Measurements from ENCODE around the gene E2F4.
A peak's percentile ranks its signal among the peaks of the same experiment; 100 is the strongest.

The E2F4 gene

GRCh38 chr16:67170168-67170948, 21.6 kb upstream of the E2F4 start, which contains the start of gene NOL3:
Gene NOL3, plus strand, starts transcription at chr16:67170538.
- H3K4me3 ChIP-seq (ENCODE audit: low read length) = peak within 1 kb of the TSS; percentile 52
- TF ChIP-seq, protein P1, sequence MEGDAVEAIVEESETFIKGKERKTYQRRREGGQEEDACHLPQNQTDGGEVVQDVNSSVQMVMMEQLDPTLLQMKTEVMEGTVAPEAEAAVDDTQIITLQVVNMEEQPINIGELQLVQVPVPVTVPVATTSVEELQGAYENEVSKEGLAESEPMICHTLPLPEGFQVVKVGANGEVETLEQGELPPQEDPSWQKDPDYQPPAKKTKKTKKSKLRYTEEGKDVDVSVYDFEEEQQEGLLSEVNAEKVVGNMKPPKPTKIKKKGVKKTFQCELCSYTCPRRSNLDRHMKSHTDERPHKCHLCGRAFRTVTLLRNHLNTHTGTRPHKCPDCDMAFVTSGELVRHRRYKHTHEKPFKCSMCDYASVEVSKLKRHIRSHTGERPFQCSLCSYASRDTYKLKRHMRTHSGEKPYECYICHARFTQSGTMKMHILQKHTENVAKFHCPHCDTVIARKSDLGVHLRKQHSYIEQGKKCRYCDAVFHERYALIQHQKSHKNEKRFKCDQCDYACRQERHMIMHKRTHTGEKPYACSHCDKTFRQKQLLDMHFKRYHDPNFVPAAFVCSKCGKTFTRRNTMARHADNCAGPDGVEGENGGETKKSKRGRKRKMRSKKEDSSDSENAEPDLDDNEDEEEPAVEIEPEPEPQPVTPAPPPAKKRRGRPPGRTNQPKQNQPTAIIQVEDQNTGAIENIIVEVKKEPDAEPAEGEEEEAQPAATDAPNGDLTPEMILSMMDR (conservative IDR thresholded peaks at IDR 0.05; ENCODE audit: low read depth, low read length) = no peak
- DNase-seq (ENCODE audit: low read depth) = no peak

DNA sequence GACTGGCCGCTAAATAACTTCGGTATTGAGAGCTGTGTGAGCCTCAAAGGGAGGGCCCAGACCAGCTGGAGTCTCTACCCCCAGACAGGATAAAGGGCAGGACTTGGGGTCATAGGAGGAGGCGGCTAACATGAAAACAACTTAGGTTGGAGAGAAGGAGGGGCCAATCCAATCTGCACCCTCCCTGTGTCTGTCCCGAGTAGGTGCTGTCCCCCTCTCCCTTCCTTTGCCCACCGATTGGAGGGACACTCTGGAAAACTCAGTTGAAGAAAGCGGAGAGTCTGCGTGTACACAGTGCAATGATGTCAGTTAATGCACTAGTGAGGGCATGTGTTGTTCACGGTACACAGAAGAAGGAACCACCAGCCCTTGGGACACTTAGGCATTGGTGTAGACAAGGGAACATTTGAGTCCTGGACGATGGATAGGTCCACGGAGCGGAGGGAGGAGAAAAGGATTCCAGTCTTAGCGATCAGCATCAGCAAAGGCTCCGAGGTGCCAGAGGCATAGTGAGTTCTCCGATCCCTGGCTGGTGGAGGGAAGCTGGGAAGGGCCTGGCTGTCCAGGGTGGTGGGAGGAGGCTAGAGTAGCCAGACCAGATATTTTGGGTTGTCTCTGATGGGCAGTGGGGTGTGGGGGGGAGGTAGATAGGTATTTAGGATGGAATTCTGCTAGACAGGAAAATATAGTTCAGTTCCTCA, 20.9 kb upstream of the E2F4 start:
- DNase-seq (ENCODE audit: low read depth) = no peak
- TF ChIP-seq, protein P1 (conservative IDR thresholded peaks at IDR 0.05; ENCODE audit: low read depth, low read length) = no peak
- peak overlapping the region; percentile 52 for H3K4me3 ChIP-seq (ENCODE audit: low read length)

- H3K4me3 ChIP-seq (ENCODE audit: low read length) = peak overlapping the region; percentile 57
- TF ChIP-seq, protein P1 (conservative IDR thresholded peaks at IDR 0.05; ENCODE audit: low read depth, low read length) = no peak
- DNase-seq (ENCODE audit: low read depth) = no peak
Observed at GRCh38 chr16:67173323-67173722, 18.6 kb upstream of the E2F4 start.

DNA sequence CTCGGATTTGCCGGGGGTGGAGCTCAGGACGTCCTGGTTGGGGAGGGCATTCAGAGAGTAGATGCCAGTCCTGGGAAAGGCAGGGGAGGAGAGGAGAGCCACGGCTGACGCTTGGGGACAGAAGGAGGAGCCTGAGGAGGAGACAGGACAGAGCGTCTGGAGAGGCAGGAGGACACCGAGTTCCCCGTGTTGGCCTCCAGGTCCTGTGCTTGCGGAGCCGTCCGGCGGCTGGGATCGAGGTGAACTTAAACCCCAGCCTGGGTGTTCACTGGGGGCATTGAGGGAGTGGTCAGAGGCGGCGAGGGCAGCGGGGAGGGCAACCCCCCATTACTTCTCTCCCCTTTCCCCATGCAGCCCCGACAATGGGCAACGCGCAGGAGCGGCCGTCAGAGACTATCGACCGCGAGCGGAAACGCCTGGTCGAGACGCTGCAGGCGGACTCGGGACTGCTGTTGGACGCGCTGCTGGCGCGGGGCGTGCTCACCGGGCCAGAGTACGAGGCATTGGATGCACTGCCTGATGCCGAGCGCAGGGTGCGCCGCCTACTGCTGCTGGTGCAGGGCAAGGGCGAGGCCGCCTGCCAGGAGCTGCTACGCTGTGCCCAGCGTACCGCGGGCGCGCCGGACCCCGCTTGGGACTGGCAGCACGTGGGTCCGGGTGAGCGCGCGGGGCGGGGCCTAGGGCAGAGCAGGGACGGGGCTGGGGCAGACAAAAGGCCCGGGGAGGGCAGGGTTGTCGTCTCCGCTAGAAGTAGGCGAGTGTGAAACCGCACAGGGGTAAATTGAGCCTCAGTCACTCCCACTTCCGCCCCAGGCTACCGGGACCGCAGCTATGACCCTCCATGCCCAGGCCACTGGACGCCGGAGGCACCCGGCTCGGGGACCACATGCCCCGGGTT, 17.9 kb upstream of the E2F4 start:
- TF ChIP-seq, protein P1 (conservative IDR thresholded peaks at IDR 0.05; ENCODE audit: low read depth, low read length) = peak; percentile 42

GRCh38 chr16:67174706-67175231, 17.2 kb upstream of the E2F4 start:
- no peak for DNase-seq (ENCODE audit: low read depth)
- H3K4me3 ChIP-seq (ENCODE audit: low read length) = peak overlapping the region; percentile 57
- TF ChIP-seq, protein P1 (conservative IDR thresholded peaks at IDR 0.05; ENCODE audit: low read depth, low read length) = no peak

More for the DNA sequence above, 17.9 kb upstream of the E2F4 start:
- peak; percentile 77 for DNase-seq (ENCODE audit: low read depth)
- peak overlapping the region; percentile 57 for H3K4me3 ChIP-seq (ENCODE audit: low read length)

- TF ChIP-seq, protein P1 (conservative IDR thresholded peaks at IDR 0.05; ENCODE audit: low read depth, low read length) = no peak
- no peak for DNase-seq (ENCODE audit: low read depth)
- no peak overlapping the region for H3K4me3 ChIP-seq (ENCODE audit: low read length)
Observed at GRCh38 chr16:67176662-67177061, 15.3 kb upstream of the E2F4 start.
